ENCODE data around the gene SCYL1. TPM values are rescaled to one million over a fixed set of nuclear protein-coding genes. Genes with fewer than 3 reads are reported as not detected.
A peak's percentile ranks its signal among the peaks of the same experiment; 100 is the strongest.

Gene SCYL1
- total and polyA plus RNA-seq, 2 donors from 2014 or later: 72.2 to 78.9 TPM

GRCh38 chr11:65489706-65490320 lies 35.1 kb upstream of the SCYL1 start:
- DNase-seq (peak in 2 of 5 donors; percentile 72 to 76), FAIRE-seq (no peak)
- Histone ChIP-seq H3K27ac (ENCODE audit: low read depth in 2 of 2, low read length in 2 of 2) (peak overlapping the region; percentile 98 to 99), H3K4me1 (ENCODE audit: control insufficient read depth in 2 of 3, insufficient read depth in 2 of 3, low read depth in 1 of 3, low read length in 3 of 3) (peaks cover 27 to 82% (median 70%) of the 10 kb centered on the region in 3 donors), H3K36me3 (ENCODE audit: control insufficient read depth in 2 of 3, insufficient read depth in 3 of 3, low read length in 3 of 3) (no peaks in the 10 kb centered on the region), H3K4me3 (ENCODE audit: low read length in 3 of 3) (peak overlapping the region in 1 of 3 donors; percentile 29), H3K27me3 (ENCODE audit: control insufficient read depth, insufficient read depth, low read length) (no peaks in the 10 kb centered on the region), H3K9ac (ENCODE audit: low read length in 3 of 3) (peak overlapping the region in 2 of 3 donors; percentile 43 to 91), H3K9me3 (ENCODE audit: control insufficient read depth in 2 of 3, insufficient read depth in 1 of 3, low read length in 3 of 3) (no peaks in the 10 kb centered on the region)
- TF ChIP-seq, protein P1, sequence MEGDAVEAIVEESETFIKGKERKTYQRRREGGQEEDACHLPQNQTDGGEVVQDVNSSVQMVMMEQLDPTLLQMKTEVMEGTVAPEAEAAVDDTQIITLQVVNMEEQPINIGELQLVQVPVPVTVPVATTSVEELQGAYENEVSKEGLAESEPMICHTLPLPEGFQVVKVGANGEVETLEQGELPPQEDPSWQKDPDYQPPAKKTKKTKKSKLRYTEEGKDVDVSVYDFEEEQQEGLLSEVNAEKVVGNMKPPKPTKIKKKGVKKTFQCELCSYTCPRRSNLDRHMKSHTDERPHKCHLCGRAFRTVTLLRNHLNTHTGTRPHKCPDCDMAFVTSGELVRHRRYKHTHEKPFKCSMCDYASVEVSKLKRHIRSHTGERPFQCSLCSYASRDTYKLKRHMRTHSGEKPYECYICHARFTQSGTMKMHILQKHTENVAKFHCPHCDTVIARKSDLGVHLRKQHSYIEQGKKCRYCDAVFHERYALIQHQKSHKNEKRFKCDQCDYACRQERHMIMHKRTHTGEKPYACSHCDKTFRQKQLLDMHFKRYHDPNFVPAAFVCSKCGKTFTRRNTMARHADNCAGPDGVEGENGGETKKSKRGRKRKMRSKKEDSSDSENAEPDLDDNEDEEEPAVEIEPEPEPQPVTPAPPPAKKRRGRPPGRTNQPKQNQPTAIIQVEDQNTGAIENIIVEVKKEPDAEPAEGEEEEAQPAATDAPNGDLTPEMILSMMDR (IDR thresholded peaks at IDR 0.05; ENCODE audit: borderline replicate concordance, extremely low read depth, insufficient read depth): no peak
- intact Hi-C loops (cut with DNase I): no loop called here

DNA sequence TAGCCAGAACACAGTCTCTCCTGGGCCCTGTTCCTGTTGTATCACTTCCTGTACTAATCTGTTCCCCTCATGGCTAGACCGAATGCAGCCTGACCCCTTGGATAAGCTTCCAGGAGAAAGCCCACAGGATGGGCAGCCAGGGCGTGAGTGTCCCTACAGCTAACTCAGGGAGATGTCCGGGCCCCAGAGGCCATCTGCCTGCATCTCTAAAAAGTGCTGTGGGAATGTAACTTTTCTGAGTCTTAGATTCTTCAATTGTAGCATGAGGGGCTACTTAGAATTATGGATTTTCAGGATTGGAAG lies 33.8 kb upstream of the SCYL1 start:
- FAIRE-seq (no peak), DNase-seq (peak in 1 of 5 donors; percentile 68)
- intact Hi-C loops (cut with DNase I): no loop called here
- Histone ChIP-seq H3K27me3 (ENCODE audit: control insufficient read depth, insufficient read depth, low read length) (no peaks in the 10 kb centered on the region), H3K4me1 (ENCODE audit: control insufficient read depth in 2 of 3, insufficient read depth in 2 of 3, low read depth in 1 of 3, low read length in 3 of 3) (peaks cover 27 to 79% (median 75%) of the 10 kb centered on the region in 3 donors), H3K9me3 (ENCODE audit: control insufficient read depth in 2 of 3, insufficient read depth in 1 of 3, low read length in 3 of 3) (no peaks in the 10 kb centered on the region), H3K36me3 (ENCODE audit: control insufficient read depth in 2 of 3, insufficient read depth in 3 of 3, low read length in 3 of 3) (no peaks in the 10 kb centered on the region), H3K9ac (ENCODE audit: low read length in 3 of 3) (peak overlapping the region in 1 of 3 donors; percentile 68), H3K4me3 (ENCODE audit: low read length in 3 of 3) (peak overlapping the region in 1 of 3 donors; percentile 9), H3K27ac (ENCODE audit: low read depth in 2 of 2, low read length in 2 of 2) (peak overlapping the region; percentile 98 to 99)
- TF ChIP-seq, protein P1 (IDR thresholded peaks at IDR 0.05; ENCODE audit: borderline replicate concordance, extremely low read depth, insufficient read depth): no peak

DNA sequence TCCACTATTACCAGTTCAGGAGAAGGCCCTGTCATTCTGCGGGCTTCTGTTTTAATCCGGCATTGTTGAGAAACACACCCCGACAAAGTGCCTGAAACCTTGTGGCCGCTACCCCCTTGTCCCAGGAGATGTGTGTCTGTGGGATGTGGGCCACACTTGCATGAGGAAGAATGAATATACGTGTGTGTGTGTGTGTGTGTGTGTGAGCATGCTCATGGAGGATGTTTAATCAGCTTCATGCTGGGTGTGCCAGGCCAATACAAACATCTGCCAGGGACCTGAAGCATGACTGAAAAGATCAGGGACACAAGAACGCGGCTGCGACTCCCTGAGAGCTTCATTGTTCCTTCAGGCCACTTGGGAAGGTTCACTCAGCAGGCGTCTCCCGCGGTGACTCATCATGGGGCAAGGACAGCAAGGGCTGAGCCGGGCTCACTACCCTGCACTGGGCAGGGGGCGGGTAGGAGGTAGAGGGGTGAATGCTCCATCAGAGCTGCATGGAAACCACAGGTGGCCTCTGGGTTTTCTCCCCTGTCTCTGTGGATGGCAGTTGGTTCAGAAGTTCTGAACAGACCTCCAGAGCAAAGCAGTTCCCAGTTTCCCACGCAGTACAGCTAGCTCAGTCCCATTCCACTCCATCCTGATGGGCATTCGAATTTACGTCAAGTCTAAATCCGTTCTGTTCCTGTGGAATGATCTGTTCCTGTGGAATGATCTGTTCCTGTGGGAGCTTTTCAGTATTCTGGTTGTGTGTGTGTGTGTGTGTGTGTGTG lies 33.1 kb upstream of the SCYL1 start:
- DNase-seq (peak in 3 of 5 donors; percentile 69 to 95 (median 81)), FAIRE-seq (no peak)
- Histone ChIP-seq H3K27ac (ENCODE audit: low read depth in 2 of 2, low read length in 2 of 2) (peak overlapping the region; percentile 98 to 99), H3K9ac (ENCODE audit: low read length in 3 of 3) (peak overlapping the region in 2 of 3 donors; percentile 30 to 68), H3K4me1 (ENCODE audit: control insufficient read depth in 2 of 3, insufficient read depth in 2 of 3, low read depth in 1 of 3, low read length in 3 of 3) (peaks cover 23 to 80% (median 76%) of the 10 kb centered on the region in 3 donors), H3K27me3 (ENCODE audit: control insufficient read depth, insufficient read depth, low read length) (no peaks in the 10 kb centered on the region), H3K9me3 (ENCODE audit: control insufficient read depth in 2 of 3, insufficient read depth in 1 of 3, low read length in 3 of 3) (no peaks in the 10 kb centered on the region), H3K36me3 (ENCODE audit: control insufficient read depth in 2 of 3, insufficient read depth in 3 of 3, low read length in 3 of 3) (no peaks in the 10 kb centered on the region), H3K4me3 (ENCODE audit: low read length in 3 of 3) (peak overlapping the region in 1 of 3 donors; percentile 9)
- intact Hi-C loops (cut with DNase I): no loop called here
- TF ChIP-seq, protein P1 (IDR thresholded peaks at IDR 0.05; ENCODE audit: borderline replicate concordance, extremely low read depth, insufficient read depth): no peak
